ENCODE data around the gene NOL3.

DNA sequence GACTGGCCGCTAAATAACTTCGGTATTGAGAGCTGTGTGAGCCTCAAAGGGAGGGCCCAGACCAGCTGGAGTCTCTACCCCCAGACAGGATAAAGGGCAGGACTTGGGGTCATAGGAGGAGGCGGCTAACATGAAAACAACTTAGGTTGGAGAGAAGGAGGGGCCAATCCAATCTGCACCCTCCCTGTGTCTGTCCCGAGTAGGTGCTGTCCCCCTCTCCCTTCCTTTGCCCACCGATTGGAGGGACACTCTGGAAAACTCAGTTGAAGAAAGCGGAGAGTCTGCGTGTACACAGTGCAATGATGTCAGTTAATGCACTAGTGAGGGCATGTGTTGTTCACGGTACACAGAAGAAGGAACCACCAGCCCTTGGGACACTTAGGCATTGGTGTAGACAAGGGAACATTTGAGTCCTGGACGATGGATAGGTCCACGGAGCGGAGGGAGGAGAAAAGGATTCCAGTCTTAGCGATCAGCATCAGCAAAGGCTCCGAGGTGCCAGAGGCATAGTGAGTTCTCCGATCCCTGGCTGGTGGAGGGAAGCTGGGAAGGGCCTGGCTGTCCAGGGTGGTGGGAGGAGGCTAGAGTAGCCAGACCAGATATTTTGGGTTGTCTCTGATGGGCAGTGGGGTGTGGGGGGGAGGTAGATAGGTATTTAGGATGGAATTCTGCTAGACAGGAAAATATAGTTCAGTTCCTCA lies 761 bp downstream of the NOL3 start:
- TF ChIP-seq EZH2phosphoT487 (IDR thresholded peaks at IDR 0.05; ENCODE audit: low read length) (no peak), CTCF (IDR thresholded peaks at IDR 0.05; ENCODE audit: low read length) (no peak), EZH2 (optimal IDR thresholded peaks at IDR 0.05; ENCODE audit: low read depth, low read length) (no peak)
